ENCODE results near the gene HTRA1.

The HTRA1 gene

GRCh38 chr10:122469848-122470247, 8.5 kb downstream of the HTRA1 start:
- DNase-seq (ENCODE audit: low read depth, low spot score), result no peak
- H3K27ac ChIP-seq, result peak overlapping the region; percentile 71

- H3K27ac ChIP-seq, result peak overlapping the region; percentile 34
- DNase-seq (ENCODE audit: low read depth, low spot score), result no peak
Measured at GRCh38 chr10:122471531-122472177, 10.3 kb downstream of the HTRA1 start.

- H3K27ac ChIP-seq, result no peak overlapping the region
- no peak for DNase-seq (ENCODE audit: low read depth, low spot score)
Measured at GRCh38 chr10:122473116-122473515, 11.8 kb downstream of the HTRA1 start.

- no peak for DNase-seq (ENCODE audit: low read depth, low spot score)
Measured at GRCh38 chr10:122474131-122474818, 12.9 kb downstream of the HTRA1 start.

GRCh38 chr10:122475100-122475499, 13.7 kb downstream of the HTRA1 start:
- no peak for DNase-seq (ENCODE audit: low read depth, low spot score)
- no peak overlapping the region for H3K27ac ChIP-seq

More at GRCh38 chr10:122474131-122474818, 12.9 kb downstream of the HTRA1 start:
- H3K27ac ChIP-seq, result no peak overlapping the region

GRCh38 chr10:122475591-122476332, 14.4 kb downstream of the HTRA1 start:
- peak overlapping the region; percentile 4 for H3K27ac ChIP-seq
- DNase-seq (ENCODE audit: low read depth, low spot score), result no peak

- DNase-seq (ENCODE audit: low read depth, low spot score), result peak; percentile 49
- H3K27ac ChIP-seq, result peak overlapping the region; percentile 4
Measured at GRCh38 chr10:122476333-122476695, 15.0 kb downstream of the HTRA1 start.

- DNase-seq (ENCODE audit: low read depth, low spot score), result no peak
- no peak overlapping the region for H3K27ac ChIP-seq
Measured at GRCh38 chr10:122477436-122477835, 16.1 kb downstream of the HTRA1 start.

- H3K27ac ChIP-seq, result no peak overlapping the region
- DNase-seq (ENCODE audit: low read depth, low spot score), result no peak
Measured at GRCh38 chr10:122478971-122479370, 17.6 kb downstream of the HTRA1 start.

- no peak for DNase-seq (ENCODE audit: low read depth, low spot score)
- no peak overlapping the region for H3K27ac ChIP-seq
Measured at GRCh38 chr10:122480146-122480833, 18.9 kb downstream of the HTRA1 start.

- DNase-seq (ENCODE audit: low read depth, low spot score), result no peak
- no peak overlapping the region for H3K27ac ChIP-seq
Measured at GRCh38 chr10:122481296-122482056, 20.1 kb downstream of the HTRA1 start.

- H3K27ac ChIP-seq, result no peak overlapping the region
- no peak for DNase-seq (ENCODE audit: low read depth, low spot score)
Measured at GRCh38 chr10:122484276-122485060, 23.1 kb downstream of the HTRA1 start.

GRCh38 chr10:122485670-122486069, 24.3 kb downstream of the HTRA1 start:
- no peak overlapping the region for H3K27ac ChIP-seq
- no peak for DNase-seq (ENCODE audit: low read depth, low spot score)

- no peak overlapping the region for H3K27ac ChIP-seq
- no peak for DNase-seq (ENCODE audit: low read depth, low spot score)
Measured at GRCh38 chr10:122486406-122487080, 25.2 kb downstream of the HTRA1 start.

- DNase-seq (ENCODE audit: low read depth, low spot score), result no peak
- no peak overlapping the region for H3K27ac ChIP-seq
Measured at GRCh38 chr10:122487174-122487765, 25.9 kb downstream of the HTRA1 start.

GRCh38 chr10:122490268-122490667, 28.9 kb downstream of the HTRA1 start:
- peak overlapping the region; percentile 65 for H3K27ac ChIP-seq
- no peak for DNase-seq (ENCODE audit: low read depth, low spot score)

GRCh38 chr10:122490786-122491680, 29.7 kb downstream of the HTRA1 start:
- DNase-seq (ENCODE audit: low read depth, low spot score), result peak; percentile 54

More at GRCh38 chr10:122490786-122491680, 29.7 kb downstream of the HTRA1 start:
- peak overlapping the region; percentile 65 for H3K27ac ChIP-seq

Data from epithelial cell of prostate (primary cell).